SH-SY5Y (cell line): Measurements from ENCODE around the gene FGFR4.

Experiments used
- GATA2 ChIP-seq: IDR thresholded peaks from 2 replicates; pipeline ENCODE4 v1.6.1; 2011; ENCODE audit warnings: mild to moderate bottlenecking, low read depth, low read length
- GATA3 ChIP-seq: IDR thresholded peaks from 2 replicates; pipeline ENCODE4 v1.6.1; 2011; ENCODE audit warnings: low read depth, mild to moderate bottlenecking, low read length, moderate library complexity

FGFR4 gene

GRCh38 chr5:177086654-177087397 is at the start of gene FGFR4:
FGFR4 (plus strand) TSS chr5:177086915; CDS start chr5:177089603, 2,688 bp downstream.
- TF ChIP-seq GATA3, result no peak
- TF ChIP-seq GATA2, result no peak

GRCh38 chr5:177036921-177037320 is 49.8 kb upstream of the FGFR4 start:
- no peak for TF ChIP-seq GATA2
- TF ChIP-seq GATA3, result no peak

GRCh38 chr5:177040814-177041420 is 45.8 kb upstream of the FGFR4 start:
- TF ChIP-seq GATA3, result no peak
- no peak for TF ChIP-seq GATA2

GRCh38 chr5:177041936-177042335 is 44.8 kb upstream of the FGFR4 start:
- TF ChIP-seq GATA3 (no peak), GATA2 (no peak)

- no peak for TF ChIP-seq GATA2
- no peak for TF ChIP-seq GATA3
Observed at GRCh38 chr5:177043114-177043513, 43.6 kb upstream of the FGFR4 start.

GRCh38 chr5:177043958-177044357 is 42.8 kb upstream of the FGFR4 start:
- TF ChIP-seq GATA2, result no peak

- no peak for TF ChIP-seq GATA3
- TF ChIP-seq GATA2, result no peak
Observed at GRCh38 chr5:177044641-177045040, 42.1 kb upstream of the FGFR4 start.

- no peak for TF ChIP-seq GATA2
- no peak for TF ChIP-seq GATA3
Observed at GRCh38 chr5:177045631-177046030, 41.1 kb upstream of the FGFR4 start.

GRCh38 chr5:177049285-177049684 is 37.4 kb upstream of the FGFR4 start:
- TF ChIP-seq GATA2 (no peak), GATA3 (no peak)

- TF ChIP-seq GATA2 (no peak), GATA3 (no peak)
Observed at GRCh38 chr5:177064500-177065277, 22.0 kb upstream of the FGFR4 start.

- TF ChIP-seq GATA2, result no peak
- no peak for TF ChIP-seq GATA3
Observed at GRCh38 chr5:177065491-177065890, 21.2 kb upstream of the FGFR4 start.

- no peak for TF ChIP-seq GATA3
- TF ChIP-seq GATA2, result no peak
Observed at GRCh38 chr5:177066224-177066623, 20.5 kb upstream of the FGFR4 start.

GRCh38 chr5:177067503-177067902 is 19.2 kb upstream of the FGFR4 start:
- no peak for TF ChIP-seq GATA3

- TF ChIP-seq GATA3, result no peak
- TF ChIP-seq GATA2, result no peak
Observed at GRCh38 chr5:177070536-177071191, 16.1 kb upstream of the FGFR4 start.
